NCI-H82 treated with DMSO at 0.1 percent for 48 hours (cell line): ENCODE results near the gene TTN.

Source experiments
- DNase-seq: peaks from one replicate; lab custom pipeline; 2025; ENCODE audit not compliant: unreplicated experiment; lab: John Stamatoyannopoulos, UW

The TTN gene

DNA sequence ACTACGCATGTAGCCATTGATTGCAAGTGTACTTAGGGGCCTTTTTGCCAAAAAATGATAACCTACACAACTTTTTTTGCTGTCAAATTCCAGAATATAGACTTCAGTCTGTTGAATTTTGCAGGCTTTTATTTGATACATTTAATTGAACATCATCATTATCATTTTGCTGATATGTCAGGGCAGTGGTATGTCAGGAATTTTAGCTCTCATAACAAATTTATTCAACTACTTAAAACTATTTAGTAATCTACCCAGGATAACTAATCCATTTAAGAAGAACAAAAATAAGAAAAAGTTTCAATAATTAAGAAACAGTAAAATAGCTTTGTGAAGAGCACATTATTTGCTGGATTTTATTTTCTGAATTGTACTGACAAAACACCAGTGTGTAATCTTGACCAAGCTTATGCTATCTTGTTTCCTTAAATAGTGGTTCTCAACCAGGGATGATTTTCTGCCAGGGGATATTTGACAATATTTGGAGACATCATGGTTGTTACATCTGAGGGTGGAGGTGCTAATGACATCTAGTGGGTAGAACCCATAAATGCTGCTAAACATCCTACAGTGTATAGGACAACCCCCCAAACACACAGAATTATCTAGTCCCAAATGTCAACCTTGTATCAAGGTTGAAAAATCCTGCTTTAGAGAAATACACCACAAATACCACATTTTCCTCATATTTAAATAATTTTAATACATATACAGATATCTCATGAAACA, 12.1 kb upstream of the TTN start:
- DNase-seq: no peak

DNA sequence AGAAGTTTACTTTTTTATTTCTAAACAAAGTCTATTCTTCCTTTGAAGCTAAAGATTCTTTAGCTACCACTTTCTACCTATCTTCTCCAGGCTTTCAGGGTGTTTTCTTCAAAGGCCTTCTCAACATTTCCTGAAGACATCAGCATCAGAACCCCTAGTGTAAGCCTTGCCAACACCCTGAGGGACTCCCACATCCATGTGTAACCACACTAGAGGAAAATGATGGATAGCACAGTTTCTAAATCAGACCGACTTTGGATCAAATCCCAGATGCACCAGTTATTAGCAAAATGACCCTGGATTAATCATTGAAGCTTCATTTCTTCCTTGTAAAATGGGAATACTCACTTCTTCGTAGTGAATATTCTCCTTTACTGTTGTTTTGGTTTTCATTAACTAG, 4.7 kb upstream of the TTN start:
- DNase-seq: no peak

DNA sequence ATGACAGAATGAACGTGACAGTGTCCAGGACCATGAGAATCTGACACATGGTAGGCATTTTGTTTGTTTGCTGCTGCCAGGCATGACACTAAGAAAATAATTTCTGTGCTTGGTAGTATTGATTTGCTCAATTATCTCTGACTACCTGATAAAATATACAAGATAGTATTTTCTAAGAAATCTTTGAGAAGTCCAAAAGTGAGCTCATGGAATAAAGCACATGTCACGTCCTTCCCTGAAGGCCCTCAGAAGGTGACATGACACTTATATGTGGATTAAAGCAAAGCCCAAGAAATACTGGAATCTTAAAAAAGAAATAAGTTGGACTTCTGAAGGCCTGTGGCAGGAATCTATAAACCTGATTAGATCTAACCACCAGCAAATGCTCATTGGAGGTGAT, 3.8 kb upstream of the TTN start:
- DNase-seq: no peak

- DNase-seq: no peak
These were observed 3.2 kb upstream of the TTN start for GRCh38 chr2:178810422-178810821.

- no peak for DNase-seq
These were observed 680 bp downstream of the TTN start for GRCh38 chr2:178806543-178806942.

DNA sequence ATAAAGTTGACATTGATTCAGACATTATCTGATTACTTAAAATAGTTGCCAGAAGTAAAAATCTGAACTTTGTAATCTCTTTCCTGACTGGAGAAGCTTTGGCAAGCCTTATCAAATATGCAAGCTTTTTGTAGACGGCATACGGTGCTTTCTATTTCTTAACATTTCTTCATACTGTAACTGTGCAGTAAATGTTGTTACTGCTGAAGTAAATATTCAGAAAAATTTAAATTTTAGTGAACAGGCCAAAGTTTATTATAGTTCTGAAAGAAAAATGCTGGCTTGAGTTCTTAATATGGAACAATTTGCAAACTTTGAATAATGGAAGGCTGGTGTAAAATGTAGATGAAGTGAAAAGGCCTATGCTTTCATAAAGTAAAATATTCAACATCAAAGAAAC, 1.8 kb downstream of the TTN start:
- DNase-seq: no peak

DNA sequence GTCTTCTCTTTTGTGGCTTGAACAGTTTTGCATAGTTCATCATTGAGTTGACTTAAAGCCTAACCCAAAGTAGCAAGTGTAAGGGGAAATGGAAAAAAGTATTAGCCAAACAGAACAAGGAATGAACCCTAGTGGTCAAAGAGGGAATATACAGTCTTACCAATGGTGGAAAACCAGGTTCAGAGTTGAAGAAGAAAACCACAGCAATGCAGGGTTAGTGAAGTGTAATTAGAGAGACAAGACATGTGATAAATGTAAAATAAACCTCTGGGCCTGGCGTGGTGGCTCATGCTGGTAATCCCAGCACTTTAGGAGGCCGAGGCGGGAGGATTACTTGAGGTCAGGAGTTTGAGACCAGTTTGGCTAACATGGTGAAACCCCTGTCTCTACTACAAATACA, 2.4 kb downstream of the TTN start:
- DNase-seq: no peak

DNA sequence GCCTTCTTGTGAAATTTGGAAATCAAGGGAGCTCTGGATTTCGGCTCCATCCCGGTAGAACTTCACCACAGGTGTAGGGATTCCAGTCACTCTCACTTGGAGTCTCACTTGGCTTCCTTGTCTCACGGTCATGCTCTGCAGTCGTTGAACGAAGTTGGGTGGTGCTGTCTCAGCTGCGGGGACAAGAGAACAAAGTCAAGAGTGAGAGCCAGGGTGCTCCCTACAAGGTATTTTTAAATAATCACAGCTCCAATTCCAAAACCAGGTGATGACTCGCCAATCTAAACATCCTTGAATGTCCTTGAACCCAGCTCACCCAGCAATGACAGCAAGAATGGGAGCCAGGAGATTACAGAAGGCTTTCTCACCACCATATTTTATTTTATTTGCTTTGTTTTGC, 6.7 kb downstream of the TTN start:
- no peak for DNase-seq

DNA sequence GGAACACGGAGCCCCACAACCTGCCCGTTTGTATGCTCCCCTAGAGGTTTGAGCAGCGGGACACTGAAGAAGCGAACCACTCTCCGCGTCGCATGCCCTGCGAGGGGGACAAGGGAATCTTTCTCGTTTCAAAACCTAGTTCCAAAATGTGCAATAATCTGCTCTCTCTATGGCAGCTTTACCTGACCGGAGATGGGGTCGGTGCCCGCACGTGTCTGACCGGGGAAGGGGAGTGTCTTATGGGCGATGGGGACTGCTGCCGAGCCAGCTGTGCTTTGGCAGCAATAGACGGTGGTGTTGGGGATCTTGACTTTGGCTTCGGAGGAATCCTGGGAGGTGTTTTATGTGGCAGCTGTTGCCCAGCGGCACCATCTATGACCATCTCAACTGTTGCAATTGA, 7.9 kb downstream of the TTN start:
- DNase-seq: no peak

GRCh38 chr2:178796079-178796677, 11.0 kb downstream of the TTN start:
- no peak for DNase-seq

DNA sequence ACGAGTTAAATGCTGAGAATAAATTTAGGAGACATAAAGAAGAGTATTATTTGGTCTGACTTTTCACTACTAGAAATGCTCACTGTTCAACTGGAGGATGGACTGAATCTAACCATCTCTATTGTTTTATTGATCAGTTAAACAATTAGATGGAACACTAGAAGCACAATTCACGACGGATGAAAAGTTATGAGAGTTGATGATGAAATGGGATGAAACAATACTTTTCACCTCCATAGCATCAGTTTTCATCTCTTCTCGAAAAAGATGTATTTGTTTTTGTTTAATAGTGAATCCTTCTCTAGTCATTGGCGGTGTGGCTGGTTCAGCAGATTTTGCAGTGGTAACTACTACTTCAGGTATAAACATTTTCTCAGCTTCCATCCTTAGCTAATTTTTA, 19.3 kb downstream of the TTN start:
- no peak for DNase-seq

GRCh38 chr2:178787155-178787554, 20.1 kb downstream of the TTN start:
- DNase-seq: no peak

DNA sequence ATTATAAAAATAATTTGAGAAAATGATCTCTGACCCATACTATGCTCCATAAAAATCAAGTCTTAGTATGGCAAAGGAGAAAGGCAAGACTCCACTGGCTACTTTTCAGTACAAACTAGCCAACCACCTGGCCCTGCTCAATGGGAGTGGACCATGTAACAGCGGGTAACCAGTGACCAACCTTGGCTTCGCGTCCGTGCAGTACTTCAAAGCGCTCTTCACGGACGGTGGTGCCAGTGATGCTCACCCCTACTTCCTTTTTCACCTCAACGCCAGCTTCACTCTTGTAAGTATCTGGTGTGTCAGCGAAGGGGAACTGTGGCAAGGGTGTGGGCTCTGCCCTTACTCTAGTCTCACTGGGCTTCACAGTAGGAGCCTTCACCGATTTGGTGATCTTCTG, 23.3 kb downstream of the TTN start:
- no peak for DNase-seq

DNA sequence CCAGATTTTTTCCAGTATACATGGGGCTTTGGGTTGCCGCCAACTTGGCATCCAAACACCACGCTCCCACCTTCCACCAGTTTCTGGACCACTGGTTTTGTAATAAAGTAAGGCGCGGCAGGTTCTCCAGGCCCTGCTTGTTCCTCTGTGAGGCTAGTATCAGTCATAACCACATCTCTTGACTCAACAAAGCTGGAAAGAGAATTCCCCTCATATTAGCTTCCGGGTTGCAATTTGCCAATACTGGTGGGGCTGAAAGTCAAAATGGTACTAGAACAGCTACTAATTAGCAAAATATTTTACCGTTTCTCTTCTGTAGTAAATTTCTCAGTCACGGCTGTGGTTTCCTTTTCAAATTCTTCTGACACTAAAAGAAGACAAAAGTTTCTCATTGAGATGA, 25.0 kb downstream of the TTN start:
- DNase-seq: no peak

- no peak for DNase-seq
These were observed 29.6 kb downstream of the TTN start for GRCh38 chr2:178777577-178777976.

GRCh38 chr2:178776751-178777150, 30.5 kb downstream of the TTN start:
- DNase-seq: no peak

DNA sequence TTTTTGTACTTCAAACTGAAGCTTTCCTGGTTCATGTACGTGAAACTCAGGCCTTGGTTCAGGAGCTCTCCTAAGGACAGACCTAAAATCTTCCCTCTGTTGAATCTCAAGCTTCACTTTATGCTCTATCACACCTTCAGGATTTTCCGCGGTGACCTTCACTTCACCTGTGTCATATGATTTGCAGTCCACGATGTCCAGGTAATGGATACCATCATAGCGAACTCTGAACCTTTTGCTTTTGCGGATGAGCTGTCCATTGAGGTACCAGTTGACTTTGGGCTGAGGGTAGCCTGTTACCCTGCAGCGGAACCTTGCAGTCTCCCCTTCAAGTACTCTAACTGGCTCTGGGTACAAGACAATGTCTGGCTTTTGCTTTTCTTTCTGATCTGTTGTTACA, 31.2 kb downstream of the TTN start:
- no peak for DNase-seq

- DNase-seq: no peak
These were observed 36.7 kb downstream of the TTN start for GRCh38 chr2:178770518-178770917.

DNA sequence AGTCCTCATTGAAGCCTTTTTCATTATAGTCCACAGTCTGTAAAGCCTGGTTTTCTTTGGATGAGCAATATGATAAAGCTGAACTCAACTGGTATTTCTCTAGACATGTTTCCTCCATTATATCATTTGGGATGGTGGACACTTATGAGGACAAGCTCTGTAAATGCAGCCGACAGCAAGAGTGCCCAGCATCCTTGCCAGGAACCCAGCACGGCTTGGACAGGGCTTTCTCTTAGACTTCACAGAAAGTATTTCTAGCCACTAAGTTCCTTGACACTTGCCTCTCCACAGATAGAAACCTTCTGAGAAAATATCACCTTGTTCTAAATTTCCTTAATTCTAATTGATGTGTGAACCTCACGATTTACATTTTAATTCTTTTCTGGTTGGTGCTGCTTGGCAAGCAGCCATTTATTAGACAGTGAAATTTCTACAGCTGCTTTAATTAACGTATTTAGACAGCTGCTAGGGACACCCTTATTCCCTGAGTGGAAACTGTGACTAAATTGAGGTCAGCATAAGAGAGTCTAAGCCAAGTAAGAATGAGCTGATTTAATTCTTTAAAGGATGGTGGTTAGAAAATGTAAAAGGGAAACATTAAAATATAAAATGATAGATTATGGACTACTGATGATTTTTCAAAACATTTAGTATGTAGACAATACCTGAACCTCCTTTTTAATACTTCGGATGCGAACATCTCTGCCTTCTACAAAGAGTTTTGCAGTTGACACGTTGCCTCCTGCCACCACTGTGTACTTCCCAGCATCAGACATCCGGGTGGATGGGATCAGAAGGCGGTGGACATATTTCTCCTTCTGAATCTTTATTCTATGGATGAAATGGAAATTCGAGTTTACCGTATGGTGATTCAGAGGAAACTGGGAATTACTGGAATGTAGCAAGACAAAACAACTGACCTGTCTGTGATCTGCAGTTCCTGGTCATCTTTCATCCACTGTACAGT, 39.8 kb downstream of the TTN start:
- DNase-seq: no peak

- DNase-seq: no peak
These were observed 43.1 kb downstream of the TTN start for GRCh38 chr2:178764097-178764496.

DNA sequence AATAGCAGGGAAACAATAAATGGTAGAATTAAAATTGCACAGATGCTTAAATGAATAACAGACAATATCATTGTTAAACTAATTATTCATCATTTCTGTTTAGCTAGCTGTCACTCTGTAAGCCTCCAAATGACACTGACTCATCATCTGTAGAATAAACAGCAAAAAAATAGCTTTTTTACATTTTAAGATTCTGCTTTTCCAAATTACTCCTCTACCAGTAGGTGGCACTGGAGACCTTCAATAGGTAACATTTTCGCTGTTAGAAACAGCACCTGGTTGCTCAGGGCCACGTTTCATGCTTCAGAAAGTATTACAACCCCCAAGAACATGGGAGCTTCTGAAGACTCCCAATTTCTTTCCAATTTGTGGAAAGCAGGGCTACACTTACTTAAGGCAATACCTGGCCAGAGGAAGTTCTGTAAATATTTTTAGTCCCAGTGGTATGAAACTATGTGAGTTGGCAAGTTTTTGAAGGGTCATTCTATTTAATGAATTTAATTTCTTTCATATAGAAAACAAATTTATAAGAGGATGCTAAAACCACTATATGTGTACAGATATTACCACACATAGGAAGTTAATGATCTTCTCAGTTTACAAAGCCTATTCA, 45.4 kb downstream of the TTN start:
- DNase-seq: peak; percentile 11

GRCh38 chr2:178756843-178757242, 50.4 kb downstream of the TTN start:
- DNase-seq: no peak
